GM21737 (cell line): Measurements from ENCODE around the gene SETBP1.

Source experiments
- ATAC-seq: cut with Tn5 transposase; IDR thresholded peaks from one replicate; pipeline ENCODE4 v1.9.1; 2021; ENCODE audit warnings: mild to moderate bottlenecking, moderate library complexity; ENCODE audit not compliant: unreplicated experiment

SETBP1 gene

GRCh38 chr18:44679056-44679913 lies 1.4 kb upstream of the SETBP1 start:
- peak; percentile 87 for ATAC-seq

GRCh38 chr18:44679914-44680272 lies 795 bp upstream of the SETBP1 start:
- ATAC-seq: no peak

- ATAC-seq: no peak
These were observed 635 bp downstream of the SETBP1 start for GRCh38 chr18:44681076-44681970.

- ATAC-seq: no peak
These were observed 1.6 kb downstream of the SETBP1 start for GRCh38 chr18:44682201-44682870.

GRCh38 chr18:44682871-44683221 lies 2.2 kb downstream of the SETBP1 start:
- no peak for ATAC-seq

GRCh38 chr18:44683556-44683955 lies 2.9 kb downstream of the SETBP1 start:
- no peak for ATAC-seq

GRCh38 chr18:44685296-44685695 lies 4.6 kb downstream of the SETBP1 start:
- no peak for ATAC-seq

GRCh38 chr18:44686156-44686555 lies 5.5 kb downstream of the SETBP1 start:
- no peak for ATAC-seq

GRCh38 chr18:44687421-44687820 lies 6.7 kb downstream of the SETBP1 start:
- no peak for ATAC-seq

- no peak for ATAC-seq
These were observed 9.0 kb downstream of the SETBP1 start for GRCh38 chr18:44689736-44690135.

- ATAC-seq: no peak
These were observed 10.6 kb downstream of the SETBP1 start for GRCh38 chr18:44691148-44691925.

- no peak for ATAC-seq
These were observed 12.5 kb downstream of the SETBP1 start for GRCh38 chr18:44693030-44693784.

- no peak for ATAC-seq
These were observed 14.8 kb downstream of the SETBP1 start for GRCh38 chr18:44695503-44695902.

GRCh38 chr18:44696892-44697291 lies 16.2 kb downstream of the SETBP1 start:
- no peak for ATAC-seq

GRCh38 chr18:44697315-44697714 lies 16.6 kb downstream of the SETBP1 start:
- ATAC-seq: no peak

GRCh38 chr18:44698518-44698917 lies 17.8 kb downstream of the SETBP1 start:
- no peak for ATAC-seq

- ATAC-seq: no peak
These were observed 19.0 kb downstream of the SETBP1 start for GRCh38 chr18:44699572-44700261.

- no peak for ATAC-seq
These were observed 20.0 kb downstream of the SETBP1 start for GRCh38 chr18:44700652-44701051.

GRCh38 chr18:44701227-44701626 lies 20.5 kb downstream of the SETBP1 start:
- no peak for ATAC-seq
